Muscle layer of colon (tissue), 2 donors: ENCODE measurements around the gene NBPF8.
"Not testable (repeated sequence)": the region's sequence is repeated elsewhere in the genome, so short reads cannot be mapped to it uniquely, and the experiment has no call there.

ENCODE experiments used
- H3K27ac ChIP-seq: one replicate; pipeline ENCODE4 v1.7.0; 2013; ENCODE audit warnings: low read depth, mild to moderate bottlenecking, low read length, moderate library complexity
- H3K27me3 ChIP-seq, 2 donors: one replicate each; pipeline ENCODE4 v1.7.0; 2013; ENCODE audit warnings: low read length in 2 of 2, mild to moderate bottlenecking in 2 of 2; ENCODE audit not compliant: insufficient read depth in 2 of 2, control insufficient read depth in 1 of 2
- H3K36me3 ChIP-seq: one replicate; pipeline ENCODE4 v1.7.0; 2013; ENCODE audit warnings: mild to moderate bottlenecking, low read length; ENCODE audit not compliant: insufficient read depth
- H3K4me1 ChIP-seq: one replicate; pipeline ENCODE4 v1.7.0; 2013; ENCODE audit warnings: mild to moderate bottlenecking, low read length; ENCODE audit not compliant: insufficient read depth
- H3K4me3 ChIP-seq, 2 donors: one replicate each; pipeline ENCODE4 v1.7.0; 2013; ENCODE audit warnings: low read length in 2 of 2, low read depth in 1 of 2, mild to moderate bottlenecking in 1 of 2, moderate library complexity in 1 of 2
- H3K9ac ChIP-seq: one replicate; pipeline ENCODE4 v1.7.0; 2013; ENCODE audit warnings: low read length
- H3K9me3 ChIP-seq: one replicate; pipeline ENCODE4 v1.7.0; 2013; ENCODE audit warnings: mild to moderate bottlenecking, low read length
- donor health status: abdominal sarcoma.
- donor health status: Adenocarcinoma of cecum.

NBPF8 gene

DNA sequence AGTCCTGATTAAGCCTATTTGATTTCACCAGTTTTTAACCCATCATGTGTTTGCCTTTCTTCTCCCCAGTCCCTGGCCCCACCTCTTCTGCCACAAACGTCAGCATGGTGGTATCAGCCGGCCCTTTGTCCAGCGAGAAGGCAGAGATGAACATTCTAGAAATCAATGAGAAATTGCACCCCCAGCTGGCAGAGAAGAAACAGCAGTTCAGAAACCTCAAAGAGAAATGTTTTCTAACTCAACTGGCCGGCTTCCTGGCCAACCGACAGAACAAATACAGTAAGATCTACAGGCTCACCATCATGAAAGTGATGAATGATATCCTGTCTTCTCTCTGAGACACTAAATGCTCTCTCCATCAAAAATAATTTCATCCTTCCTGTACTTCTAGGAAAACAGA, 34.3 kb downstream of the NBPF8 start:
- H3K4me3 ChIP-seq, H3K27me3 ChIP-seq, H3K9me3 ChIP-seq, H3K4me1 ChIP-seq, H3K36me3 ChIP-seq, H3K9ac ChIP-seq, H3K27ac ChIP-seq: not testable (repeated sequence)
